Effector CD8-positive, alpha-beta T cell (primary cell): Measurements from ENCODE around the gene KLF1.
"Not testable (repeated sequence)": the region's sequence is repeated elsewhere in the genome, so short reads cannot be mapped to it uniquely, and the experiment has no call there.

Experiments used
- DNase-seq: peaks from one replicate; lab custom pipeline; 2025; lab: John Stamatoyannopoulos, UW

KLF1 gene

DNA sequence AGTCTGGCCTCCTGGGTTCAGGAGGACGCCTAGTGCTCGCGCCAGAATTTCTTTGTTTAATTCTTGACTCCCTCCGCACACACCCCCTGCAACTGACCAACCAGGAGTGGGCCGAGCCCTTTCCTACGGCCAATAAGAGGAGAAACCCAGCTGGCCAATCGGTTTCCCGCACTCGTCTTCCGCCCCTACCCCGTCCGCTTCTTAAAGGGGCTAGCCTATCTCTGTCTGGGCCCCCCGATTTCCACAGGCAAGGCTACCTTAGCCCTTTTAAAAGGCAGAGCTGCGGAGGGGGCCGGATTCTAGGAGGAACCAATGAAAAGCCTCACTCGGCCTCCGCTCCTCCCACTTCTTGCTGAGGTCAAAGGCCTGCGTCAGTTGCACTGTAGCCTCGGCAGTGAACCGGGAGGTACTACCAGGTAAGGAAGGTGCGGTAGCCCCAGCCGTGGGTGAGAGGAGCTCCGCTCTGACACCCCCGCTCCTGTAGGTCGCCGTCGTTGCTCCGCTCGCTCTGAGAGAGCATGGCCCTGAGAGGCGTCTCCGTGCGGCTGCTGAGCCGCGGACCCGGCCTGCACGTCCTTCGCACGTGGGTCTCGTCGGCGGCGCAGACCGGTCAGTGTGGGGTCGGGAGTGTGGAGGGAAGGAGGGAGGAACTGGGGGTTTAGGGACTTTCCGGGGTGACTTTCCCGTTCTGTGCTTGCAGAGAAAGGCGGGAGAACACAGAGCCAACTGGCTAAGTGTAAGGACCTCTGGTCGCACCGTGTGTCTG is 4.0 kb upstream of the KLF1 start, which contains the start of gene GCDH:
Gene GCDH (plus strand): TSS at position 374 of the 766 bp plus-strand sequence. CDS start 145 bp downstream, at position 519.
- DNase-seq = peak; percentile 94

GRCh38 chr19:12890299-12890786 is 3.3 kb upstream of the KLF1 start:
- not testable (repeated sequence) for DNase-seq

- DNase-seq = no peak
These were observed 1.1 kb upstream of the KLF1 start for GRCh38 chr19:12888006-12888603.

DNA sequence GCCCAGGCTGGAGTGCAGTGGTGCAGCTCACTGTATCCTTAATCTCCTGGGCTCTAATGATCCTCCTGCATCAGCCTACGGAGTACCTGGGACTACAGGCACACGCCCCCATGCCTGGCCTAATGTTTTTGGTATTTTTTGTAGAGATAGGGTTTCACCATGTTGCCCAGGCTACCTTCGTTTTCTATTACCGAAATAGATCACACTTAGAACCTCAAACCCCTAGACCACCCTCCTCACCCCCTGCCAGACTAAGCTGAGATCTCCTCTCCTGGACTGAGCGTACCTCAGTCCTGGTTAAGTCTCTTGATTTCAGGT is 391 bp downstream of the KLF1 start:
- no peak for DNase-seq

DNA sequence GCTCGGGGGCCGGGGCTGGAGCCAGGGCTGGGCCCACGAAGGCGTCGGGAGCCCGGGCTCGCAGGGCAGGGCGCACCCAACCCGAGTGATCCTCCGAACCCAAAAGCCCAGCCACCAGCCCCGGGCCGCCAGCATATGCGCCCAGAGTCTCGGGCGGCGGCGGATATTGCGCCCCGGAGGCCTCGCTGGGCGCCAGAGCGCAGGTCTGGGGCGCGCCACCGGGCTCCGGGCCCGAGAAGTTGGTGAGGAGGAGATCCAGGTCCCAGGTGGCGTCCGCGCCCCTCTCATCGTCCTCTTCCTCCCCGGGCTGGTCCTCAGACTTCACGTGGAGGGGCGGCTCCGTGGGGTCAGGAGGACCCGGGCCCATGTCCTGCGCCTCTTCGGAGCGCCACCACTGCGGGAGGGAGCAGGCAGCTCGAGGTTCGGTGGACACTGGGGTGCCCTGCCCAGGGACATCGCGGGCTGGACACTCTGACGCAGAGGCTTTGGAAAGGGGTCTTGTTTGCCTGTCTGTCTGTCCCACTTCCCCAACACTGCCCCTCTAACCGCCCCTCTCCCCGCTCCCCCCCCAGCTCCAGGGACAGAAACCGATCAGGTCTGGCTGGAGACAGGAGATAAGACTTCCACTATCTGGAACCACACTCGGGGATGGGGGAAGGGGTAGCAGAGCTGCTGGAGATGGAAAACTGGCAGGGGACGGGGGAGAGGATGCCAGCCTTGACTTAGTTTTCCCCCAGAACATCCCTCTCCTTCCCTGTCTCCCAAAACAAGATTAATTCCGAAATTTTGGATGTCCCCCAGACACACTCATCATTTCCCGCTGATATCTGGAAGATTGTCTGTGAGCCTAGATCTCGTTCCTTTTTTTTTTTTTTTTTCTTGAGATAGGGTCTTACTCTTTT is 1.0 kb downstream of the KLF1 start:
- DNase-seq = no peak

GRCh38 chr19:12884926-12885748 is 1.9 kb downstream of the KLF1 start:
- peak; percentile 75 for DNase-seq

- no peak for DNase-seq
These were observed 2.4 kb downstream of the KLF1 start for GRCh38 chr19:12884627-12884925.

DNA sequence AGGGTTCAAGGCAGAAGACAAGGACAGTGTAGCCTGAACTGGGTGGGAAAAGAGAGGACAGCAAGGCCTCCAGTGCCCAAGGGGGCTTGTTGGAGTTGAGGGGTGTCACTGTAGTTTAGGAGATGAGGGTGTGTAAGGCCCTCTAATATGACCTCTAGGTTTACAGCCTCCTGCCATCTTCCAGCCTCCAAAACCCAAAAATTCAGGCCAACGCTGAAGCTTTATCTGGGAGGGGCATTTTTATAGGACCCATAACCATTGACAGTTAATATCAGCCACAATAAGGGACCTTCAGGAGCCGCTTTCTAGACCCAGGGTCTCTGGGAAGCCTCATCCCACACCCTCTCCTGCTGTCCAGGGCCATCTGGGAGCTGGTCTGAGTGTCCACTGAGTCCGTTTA is 2.8 kb downstream of the KLF1 start:
- DNase-seq = no peak

DNA sequence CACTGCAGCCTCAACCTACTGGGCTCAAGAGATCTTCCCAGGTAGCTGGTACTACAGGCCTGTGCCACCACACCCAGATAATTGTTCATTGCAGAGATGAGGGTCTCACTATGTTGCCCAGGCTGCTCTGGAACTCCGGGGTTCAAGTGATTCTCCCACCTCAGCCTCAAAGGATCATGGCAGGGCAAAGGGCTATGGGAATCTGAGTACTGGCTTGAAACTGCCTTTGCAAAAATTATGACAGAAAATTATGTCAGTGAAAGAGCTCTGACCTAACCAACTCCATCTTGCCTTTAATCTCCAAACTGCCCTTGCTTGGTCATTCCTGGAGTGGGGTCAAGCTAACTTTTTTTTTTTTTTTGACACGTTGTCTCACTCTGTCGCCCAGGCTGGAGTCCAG is 4.4 kb downstream of the KLF1 start:
- DNase-seq = no peak

GRCh38 chr19:12881172-12881808 is 5.7 kb downstream of the KLF1 start, which contains the start of gene DNASE2:
Gene DNASE2 (minus strand): TSS chr19:12881449. CDS start chr19:12881375, 74 bp downstream.
- DNase-seq = peak; percentile 81

DNA sequence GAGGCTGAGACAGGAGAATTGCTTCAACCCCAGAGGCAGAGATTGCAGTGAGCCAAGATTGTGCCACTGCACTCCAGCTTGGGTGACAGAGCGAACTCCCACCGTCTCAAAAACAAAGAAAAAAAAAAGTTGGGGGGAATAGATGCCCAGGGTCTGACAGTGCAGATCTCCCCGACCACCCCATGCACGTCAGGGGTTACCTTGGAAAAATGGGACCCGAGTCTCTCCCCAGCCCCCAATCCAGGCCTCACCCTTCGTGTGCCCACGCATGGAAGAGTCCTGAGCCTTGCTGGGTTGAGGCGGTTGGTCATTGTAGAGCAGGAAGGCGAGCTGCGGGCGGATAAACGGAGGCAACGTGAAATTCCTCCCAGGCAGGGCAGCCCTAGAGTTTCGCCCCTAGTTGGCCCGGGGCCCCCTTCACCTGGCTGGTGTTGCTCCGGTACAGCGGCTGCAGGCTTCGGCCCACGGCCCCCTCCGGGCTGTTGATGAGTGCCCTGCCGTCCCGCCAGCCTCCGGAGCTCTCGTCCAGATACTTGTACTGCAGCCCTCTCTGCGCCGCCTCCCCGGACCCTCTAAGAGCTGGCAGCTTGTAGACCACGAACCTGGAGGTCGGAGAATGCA is 6.3 kb downstream of the KLF1 start:
- DNase-seq = no peak

- no peak for DNase-seq
These were observed 11.9 kb downstream of the KLF1 start for GRCh38 chr19:12875086-12875485.

- DNase-seq = no peak
These were observed 12.9 kb downstream of the KLF1 start for GRCh38 chr19:12873891-12874745.

GRCh38 chr19:12872941-12873890 is 13.8 kb downstream of the KLF1 start:
- DNase-seq = peak; percentile 52

GRCh38 chr19:12872255-12872654 is 14.7 kb downstream of the KLF1 start:
- DNase-seq = no peak

GRCh38 chr19:12871681-12872080 is 15.3 kb downstream of the KLF1 start:
- no peak for DNase-seq

- no peak for DNase-seq
These were observed 18.4 kb downstream of the KLF1 start for GRCh38 chr19:12868540-12869112.
